Stimulated activated CD8-positive, alpha-beta memory T cell treated with anti-CD3 and anti-CD28 coated beads, Interleukin-4, amount 100 ng/mL, for 48 hours (primary cell): Measurements from ENCODE around the gene LRTM1.

Experiments used
- DNase-seq: peaks from one replicate; pipeline ENCODE4 v3.0.0-alpha.2; 2020

The LRTM1 gene

DNA sequence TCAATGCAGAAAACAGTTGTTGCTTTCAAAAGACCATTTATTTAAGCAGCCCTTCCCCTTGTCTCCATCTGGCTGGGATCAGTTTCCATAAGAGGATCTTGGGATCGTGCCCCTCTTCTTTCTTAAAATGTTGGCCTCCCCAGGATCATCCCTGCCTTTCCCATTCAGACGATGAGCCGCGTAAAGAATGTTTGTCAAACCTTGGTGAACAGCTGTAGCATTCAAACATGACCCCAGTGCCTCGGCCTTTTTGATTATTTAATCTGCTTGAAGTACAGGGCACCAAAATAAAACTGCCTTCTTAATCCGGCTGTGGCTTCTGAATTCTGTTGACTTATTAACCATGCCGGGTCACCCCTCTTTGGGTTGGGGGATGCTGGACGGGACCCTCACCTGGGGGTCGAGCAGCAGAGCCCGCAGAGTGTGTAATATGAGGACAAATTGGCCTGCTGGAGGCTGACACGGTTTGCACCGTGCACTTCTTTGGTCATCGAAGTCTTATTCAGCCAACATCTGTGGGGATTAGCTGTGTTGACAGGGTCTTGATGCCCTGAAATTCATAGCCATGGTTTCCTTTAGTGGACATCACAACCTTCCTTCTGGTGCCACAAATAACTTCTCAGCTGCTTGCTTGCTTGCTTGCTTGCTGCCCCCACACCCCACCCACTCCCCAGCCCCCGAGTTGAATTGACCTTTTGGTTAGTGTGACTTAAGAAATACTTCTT is at the start of gene LRTM1:
Gene LRTM1 (minus strand): TSS at position 14 of the 725 bp plus-strand sequence. CDS start 148 bp downstream, outside the sequence.
- no peak for DNase-seq

DNA sequence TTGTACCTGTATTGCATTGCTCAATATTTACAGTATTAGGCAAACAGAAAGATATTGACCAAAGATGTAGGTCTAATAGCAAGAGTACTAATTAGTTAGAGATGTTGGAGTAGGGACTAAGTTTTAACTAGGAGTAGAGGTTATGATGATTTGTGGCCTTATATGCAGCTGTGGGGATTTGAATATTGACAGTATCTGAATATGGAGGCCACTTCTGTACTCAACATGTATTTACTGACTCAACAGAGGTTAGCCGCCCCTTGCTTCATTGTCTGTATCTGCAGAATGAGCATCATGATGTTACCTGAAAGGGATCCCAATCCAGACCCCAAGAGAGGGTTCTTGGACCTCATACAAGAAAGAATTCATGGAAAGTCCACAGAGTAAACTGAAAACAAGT is 49.6 kb upstream of the LRTM1 start:
- no peak for DNase-seq

DNA sequence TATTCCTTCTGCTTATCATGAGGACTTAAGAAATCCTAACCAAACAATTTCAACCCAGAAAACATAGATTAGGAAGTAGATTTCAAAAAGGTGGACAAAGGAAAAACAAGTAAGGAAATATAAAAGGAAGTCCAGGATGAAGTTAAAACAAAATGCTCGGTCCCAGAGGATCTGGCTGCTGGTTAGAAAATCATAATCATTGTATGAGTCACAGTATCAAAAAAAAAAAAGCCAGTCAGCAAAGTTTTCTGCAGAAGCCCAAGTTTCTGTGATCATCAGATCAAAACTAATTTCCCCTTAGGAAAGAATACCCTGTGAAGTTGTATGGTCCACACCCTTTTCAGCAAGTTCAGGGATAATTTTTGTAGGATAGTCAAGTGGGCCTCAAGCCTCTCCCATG is 43.0 kb upstream of the LRTM1 start:
- no peak for DNase-seq

DNA sequence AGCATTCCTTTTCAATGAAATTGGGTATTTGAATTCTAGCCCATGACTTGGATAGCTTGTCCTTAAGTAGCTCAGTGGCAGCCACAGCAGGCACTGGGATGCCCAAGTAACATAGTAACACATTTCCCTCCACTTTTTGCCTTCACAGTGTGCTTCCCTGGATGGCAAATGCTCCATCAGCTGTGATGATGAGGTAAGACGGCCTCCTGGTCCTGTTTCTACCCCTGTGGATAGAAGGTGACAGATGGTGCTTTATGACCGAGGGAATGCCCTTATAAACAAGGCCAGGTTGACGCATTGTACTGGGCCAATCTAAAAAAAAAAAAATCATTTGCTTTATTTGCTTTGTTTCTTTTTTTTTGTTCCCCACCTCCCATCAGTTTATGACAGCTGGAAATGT is 41.8 kb upstream of the LRTM1 start:
- DNase-seq, result no peak

DNA sequence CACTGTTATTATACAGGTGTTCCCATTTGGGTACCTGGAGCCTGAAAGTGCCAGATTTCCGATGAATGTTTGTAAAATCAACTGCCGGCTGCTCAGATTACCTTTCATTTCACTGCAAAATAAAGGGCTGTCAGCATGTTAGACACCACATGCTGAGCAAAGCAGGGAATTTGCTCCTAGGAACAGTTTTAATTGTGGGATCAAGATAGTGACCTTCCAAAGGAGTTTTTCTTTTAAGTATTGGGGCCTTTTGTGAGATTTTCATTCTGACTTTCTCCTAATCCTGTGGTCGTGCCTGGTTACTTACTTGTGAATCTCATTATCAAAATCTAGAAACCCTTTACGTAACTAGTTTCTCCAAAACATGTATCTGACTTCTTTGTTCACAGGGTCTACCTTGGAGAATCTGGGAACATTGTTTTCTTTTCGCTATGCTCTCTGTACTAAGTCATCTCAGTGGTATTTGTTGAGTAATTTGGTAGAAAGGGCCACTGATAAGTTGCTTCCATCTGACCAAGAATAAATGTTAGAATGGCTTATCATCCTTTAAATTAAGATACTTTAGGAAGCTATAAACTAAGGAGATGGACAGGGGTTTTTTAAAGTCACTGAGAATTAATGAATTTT is 40.8 kb upstream of the LRTM1 start:
- no peak for DNase-seq

DNA sequence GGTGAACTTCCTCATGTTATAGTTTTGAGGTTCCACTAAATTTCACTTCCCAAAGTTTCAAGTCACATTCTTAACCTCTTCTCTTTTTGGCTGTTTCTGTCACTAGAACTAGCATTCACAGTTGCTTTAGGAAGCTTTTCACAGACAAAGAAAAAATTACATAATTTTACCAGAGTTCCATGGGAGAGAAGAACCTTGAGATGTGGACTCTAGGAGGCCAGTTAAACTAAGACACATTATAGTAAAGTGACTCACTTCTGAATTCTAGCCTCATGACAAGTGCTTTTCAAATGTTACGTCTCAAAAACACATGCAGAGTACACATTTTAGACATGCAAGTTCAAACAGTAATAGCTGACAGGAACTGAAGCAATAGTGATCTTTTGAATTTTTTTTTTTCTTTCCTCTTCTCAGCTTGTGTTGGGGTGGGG is 39.9 kb upstream of the LRTM1 start:
- no peak for DNase-seq

DNA sequence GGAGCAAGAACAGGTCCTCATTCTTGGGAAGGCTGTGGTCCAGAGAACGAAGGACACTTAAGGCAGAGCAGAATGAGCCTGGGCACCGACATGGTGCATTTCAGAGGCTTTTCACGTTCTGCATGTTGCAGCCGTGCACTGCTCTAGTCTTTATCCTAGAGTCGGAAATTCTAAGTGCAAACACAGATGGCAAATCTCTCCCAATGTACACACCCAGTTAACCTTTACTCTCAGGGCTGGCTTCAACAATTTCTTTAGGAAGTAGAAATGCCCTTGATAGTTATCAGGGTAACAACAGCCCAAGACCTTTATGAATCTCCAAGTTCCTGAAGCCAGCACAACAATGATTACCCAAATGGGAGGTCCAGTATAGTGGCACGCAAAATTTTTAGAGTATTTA is 39.1 kb upstream of the LRTM1 start:
- no peak for DNase-seq

DNA sequence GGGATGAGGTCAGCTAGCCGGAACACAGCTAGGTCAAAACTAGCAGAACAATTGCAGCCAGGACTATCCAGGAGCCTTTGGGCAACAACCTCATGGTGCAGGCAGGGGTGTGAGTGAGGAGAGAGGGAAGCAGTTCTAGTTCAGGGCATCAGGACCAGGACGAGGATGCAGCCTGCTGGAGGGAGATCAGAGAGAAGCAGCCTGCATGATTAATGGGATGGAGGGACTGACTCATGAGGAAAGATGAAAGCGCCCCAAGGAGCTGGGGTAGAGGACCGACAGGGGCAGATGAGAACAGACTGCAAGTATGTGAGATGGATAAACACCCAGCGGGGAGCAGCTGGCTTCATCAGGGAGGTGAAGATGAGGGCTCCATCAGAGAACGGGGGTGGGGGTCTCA is 37.9 kb upstream of the LRTM1 start:
- DNase-seq, result no peak

DNA sequence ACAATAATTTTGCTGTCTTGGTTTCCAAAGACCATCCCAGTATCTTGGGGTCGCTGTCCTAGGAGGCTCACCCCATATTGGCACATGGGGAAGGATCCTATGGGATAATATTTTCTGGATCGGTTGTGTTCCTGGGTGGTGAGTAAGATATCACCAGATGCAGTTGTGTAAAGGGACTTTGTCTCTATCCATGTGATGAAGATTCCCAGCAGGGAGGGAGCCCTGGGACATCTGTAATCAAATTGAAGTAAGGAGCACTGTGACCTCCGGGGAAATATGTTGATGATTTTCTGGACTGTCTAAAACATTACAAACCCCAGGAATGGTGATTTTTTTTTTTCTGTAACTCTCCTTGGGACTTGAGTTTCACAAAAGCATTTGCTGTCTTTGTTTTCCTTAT is 36.2 kb upstream of the LRTM1 start:
- no peak for DNase-seq

DNA sequence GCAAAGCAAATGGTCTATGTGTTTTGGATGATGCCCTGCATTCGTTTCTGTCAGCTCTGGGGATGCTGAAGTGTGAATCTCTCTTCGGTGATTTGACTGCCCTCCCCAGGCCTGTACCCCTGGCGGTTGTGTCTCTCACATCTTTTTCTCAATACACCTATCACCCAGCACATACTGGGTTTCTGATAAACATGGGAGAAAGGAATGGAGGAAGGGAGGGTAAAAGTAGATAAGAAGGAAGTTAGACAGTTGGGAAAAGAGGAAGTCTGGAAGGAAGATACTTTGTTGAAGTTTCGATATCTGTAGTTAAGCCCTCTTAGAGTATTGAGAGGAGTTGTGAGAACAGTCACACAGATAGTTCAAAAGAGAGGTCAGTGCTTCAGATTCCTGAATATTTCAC is 35.8 kb upstream of the LRTM1 start:
- DNase-seq, result no peak

DNA sequence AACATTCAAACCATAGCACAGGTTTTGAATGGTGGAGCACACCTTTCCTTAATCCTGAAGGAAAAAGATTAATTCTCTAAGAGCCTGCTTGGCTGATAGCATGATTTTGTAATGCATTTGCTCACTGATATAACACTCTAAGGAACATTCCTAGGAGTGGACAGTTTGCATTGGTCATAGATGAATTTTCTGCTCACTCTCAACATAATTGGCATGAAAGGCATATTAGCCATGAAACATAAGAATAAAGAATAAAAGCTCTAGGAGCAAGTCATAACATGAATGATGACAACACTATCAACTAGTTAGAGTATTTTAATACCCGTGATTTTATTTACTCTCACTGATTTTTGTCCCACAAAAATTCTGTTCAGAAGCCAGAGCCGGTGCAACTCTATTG is 34.3 kb upstream of the LRTM1 start:
- DNase-seq, result no peak

DNA sequence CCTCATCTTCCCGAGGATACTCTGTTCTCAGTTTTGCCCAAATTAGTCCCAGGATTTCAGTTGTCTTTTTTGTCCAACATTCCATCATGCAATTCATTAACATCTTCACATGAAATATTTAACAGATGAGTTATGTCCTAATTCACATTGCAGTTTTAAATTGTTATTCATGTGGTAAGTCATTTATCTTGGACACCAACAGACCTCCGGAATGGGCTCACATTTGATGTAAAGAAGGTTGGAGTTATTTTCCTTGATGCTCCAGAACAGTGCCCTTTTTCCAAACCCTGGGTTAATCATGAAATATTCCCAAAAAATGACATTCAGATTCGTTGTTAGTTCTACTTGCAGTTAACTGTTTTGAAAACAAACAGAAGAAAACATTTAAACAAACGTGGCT is 32.8 kb upstream of the LRTM1 start:
- DNase-seq, result no peak

DNA sequence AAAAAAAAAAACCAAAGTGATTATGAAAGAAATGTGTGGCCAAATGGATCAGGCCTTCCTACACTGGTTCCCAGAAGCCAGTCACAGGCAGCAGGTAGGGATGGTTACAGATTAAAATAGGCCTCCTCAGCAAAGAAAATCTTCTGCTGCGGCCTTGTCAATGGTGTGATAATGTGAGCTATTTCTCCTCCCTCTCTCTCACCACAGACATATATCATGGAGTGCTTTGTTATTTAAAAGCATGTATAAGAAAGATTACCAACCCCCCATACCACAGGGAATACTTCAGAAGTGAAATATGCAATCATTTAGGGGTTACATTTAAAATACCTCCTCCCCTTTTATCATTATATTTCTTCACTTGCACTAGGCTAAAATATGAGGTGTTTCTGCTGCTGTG is 32.2 kb upstream of the LRTM1 start:
- DNase-seq, result no peak

DNA sequence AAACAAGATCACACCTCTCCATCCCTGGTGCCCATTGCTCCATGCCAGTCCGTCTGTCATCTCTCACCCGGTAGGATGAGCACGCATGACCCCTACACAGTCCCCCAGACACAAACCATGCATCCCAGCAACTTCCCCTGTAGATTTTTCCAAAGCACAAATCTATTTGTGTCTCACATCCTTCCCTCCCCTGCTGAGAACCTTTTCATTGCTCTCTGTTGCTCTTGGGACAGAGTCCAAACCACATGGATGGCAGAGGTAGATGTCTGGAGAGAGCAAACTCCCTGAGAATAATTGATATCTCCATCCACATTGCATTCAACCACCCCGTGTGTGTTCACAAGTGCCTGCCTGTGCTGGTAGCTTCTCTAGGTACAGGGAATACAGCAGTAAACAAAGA is 29.9 kb upstream of the LRTM1 start:
- no peak for DNase-seq

DNA sequence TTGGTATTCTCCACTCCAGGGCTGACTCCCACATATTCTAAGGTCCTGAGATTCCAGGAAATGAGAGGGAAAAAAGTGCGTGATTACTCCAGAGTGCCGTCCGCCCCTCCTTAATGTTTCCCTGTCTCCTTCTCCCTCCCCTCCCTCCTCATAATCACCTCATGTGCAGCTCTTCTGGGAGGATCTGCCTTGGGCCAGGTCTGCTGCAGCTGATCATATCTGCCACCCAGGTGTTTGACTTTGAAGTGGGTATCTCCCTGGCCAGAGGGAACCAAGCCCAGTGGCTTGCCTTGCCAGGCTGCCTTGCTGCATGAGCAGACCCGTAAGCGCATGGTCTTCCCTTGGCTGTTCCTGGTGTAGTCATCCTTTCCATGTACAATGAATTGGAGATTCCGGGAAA is 28.1 kb upstream of the LRTM1 start:
- no peak for DNase-seq

DNA sequence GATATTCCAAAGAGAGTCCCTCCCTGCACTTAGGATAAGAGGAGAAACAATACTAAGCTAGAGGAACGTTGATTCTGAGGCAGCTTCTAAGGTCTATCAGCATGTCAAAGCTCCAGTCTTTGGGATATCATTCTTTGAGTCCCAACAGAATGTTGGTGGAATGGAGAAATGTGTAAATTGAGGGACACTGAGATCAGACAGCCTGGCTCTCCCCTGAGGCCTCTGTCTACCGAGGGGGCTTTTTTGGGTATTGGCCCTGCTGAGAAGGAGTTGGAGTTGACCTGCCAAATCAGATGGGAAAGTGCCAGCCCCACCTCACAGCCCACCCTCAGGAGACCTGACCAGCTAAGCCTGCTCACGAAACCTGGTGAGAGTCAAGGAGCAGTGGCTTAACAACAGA is 27.6 kb upstream of the LRTM1 start:
- DNase-seq, result no peak

DNA sequence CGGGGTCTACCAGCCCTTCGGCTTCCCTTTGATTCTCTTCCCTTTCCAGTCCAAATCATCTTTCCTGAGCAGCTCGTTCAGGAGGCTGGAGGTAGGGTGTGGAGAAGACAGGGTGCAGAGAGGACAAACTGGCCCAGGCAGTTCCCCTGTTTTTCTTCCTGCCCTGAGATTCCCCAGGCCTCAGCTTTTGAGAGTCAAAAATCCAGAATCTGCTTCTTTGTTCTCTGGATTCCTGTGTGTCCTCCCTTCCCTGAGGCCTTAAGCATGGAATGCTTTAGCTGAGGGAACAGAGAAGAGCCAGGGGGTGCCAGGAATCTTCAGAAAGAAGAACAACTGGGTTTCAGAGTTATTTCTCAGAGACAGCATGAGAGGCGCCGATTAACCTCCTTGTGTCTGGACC is 26.7 kb upstream of the LRTM1 start:
- no peak for DNase-seq

DNA sequence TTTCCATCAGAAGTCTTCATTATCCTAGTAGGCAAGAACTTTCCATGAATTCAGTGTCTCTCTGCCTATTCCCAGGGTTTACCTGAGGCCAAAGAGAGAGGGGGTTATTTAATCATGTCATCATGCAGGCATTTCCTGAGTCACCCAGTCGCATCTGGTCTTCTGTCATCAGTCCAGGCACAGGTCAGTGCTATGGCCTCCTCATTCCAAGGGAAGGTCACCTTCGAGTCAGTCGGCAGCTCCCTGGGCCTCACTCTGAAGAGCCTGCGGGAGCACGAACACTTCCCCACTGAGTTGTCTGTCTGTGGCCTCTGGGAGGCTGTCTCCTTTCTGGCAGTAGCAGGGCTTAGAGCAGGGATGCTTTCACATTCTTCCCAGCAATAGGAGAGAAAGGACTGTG is 26.2 kb upstream of the LRTM1 start:
- no peak for DNase-seq

DNA sequence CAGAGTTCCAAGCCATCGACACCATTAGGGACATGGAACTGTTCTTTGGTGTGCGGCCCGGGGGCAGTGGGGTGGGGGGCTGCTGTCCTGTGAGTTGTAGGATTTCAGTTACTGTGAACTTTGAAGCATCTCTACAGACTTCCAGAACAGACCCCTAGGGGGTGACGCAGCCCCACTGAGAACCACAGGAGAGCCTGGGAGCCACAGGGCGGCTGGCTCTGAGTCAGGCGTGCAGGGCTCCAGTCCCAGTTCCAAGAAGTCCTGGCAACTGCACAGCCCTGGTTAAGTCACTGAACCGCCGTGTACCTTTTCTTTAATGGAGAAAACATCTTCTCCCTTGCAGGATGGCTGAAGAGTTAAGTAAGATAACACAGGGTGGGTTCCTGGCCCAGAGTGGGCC is 23.5 kb upstream of the LRTM1 start:
- DNase-seq, result no peak

DNA sequence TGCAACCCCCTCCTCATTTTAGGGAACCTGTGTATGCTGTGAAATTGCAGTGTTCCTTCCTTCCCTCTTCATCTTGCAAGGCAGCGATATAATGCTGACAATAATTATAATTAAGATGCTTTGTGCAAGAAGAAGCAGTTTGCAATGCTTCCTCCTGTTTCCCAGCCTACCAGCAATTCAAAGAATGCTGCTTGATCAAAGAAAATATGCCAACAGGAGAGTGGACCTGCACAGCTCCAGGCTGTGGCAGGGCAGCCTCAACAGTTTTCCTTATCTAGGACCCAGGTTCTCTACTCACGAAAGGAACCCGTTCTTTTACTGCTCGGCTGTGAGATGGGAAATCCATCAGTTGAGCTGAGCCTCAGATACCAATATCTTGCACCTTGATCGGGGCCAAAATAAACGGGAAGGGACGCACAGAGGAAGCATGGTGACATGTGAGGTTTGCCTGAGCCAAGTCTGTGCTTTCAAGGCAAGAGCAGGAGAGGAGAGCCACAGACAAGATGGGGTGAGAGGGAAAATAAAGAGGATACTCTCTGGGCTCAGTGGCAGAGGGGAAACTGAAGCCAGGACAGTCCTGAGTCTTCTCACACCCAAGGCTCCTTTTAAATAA is 22.6 kb upstream of the LRTM1 start:
- no peak for DNase-seq

DNA sequence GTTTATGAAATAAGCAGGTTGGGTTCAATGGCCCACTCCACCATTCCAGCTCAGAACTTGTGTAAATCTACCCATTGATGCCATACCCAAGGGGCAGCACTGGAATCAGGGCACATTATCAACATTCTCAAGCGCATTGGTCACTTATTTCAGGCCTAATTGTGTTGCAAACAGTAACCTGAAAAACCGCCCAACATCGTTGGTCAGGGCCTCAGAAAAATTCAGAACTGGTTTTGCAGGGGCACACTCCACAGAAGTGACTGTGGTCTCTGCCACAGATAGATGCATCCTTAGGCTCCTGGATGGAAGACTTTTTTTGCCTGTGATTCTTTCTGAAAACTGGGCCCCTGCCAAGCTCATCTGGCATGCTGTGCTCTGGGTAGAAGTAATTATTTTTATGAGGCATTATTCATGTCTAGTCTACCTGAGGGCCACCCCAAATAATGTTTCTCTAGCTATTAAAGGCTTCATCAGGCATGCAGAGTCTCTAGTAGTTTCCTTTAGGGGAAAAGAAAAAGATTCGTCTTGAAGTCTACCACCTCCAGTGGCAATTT is 21.7 kb upstream of the LRTM1 start:
- no peak for DNase-seq

DNA sequence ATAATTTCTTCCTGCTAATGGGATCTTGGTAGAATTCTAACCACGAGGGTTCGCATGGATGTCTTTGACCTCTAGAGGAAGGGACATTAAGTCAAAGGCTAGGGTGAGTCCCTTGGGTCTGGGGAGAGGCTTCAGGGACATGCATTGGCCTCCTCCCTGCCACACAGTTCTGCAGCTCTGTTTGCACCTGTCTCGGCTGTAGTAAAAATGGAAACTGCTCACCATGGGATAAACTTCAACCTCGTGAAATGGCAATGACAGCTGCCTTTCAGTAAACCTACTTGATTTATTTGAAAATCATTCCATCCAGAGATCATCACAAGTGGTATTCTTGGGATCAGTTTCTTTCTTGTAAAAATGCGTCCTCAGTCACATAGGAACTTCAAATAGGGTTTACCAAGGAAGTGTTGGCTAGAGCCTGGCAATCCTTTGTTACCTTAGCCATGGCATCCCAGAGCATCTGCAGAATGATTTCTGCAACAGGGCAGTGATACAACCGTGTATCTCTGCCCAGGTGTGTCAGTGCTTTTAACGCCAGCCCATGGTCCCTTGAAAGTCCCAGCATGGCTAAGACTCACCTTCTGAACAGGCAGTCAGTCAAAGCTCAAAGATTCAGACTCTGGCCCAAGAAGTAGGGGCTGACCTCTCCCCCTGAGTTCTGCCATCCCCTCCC is 14.0 kb upstream of the LRTM1 start:
- no peak for DNase-seq

DNA sequence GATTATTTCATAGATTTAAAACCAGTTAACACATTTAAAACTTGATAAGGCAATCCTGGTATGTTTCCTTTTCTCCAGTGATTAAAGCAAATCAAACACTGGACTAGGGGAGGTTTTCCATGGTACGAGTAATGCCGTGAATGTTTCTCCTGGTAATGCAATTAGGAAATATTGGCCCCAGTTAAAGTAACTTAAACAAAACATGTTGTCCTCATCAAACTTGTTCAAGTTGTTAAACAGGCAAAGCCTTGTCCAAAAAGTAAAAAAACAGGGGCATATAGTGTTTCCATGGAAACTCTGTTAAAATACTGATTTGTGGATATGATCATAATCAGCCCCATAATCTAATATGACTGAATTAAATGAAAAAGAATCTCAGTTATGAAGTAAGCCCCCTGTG is 13.1 kb upstream of the LRTM1 start:
- no peak for DNase-seq
